Panc1 (cell line): ENCODE data around the gene MYRIP. TPM values are rescaled to one million over a fixed set of nuclear protein-coding genes. Genes with fewer than 3 reads are reported as not detected.

ENCODE experiments used
- ATAC-seq: fragments of 200-7000 bp; cut with Tn5 transposase; 2 replicates; pipeline ENCODE4 v1.9.1; 2020; ENCODE audit warnings: mild to moderate bottlenecking, moderate library complexity
- BruUV-seq: library from RNA; stranded (reverse); fragments of 400-500 nt; replicated peaks from 2 replicates; lab custom pipeline; 2021; lab: Mats Ljungman, UMichigan
- CTCF ChIA-PET: fragments of 300-600 bp; sonication (Branson Sonifier 250); formaldehyde crosslinking; loops from one replicate; lab custom pipeline; 2022; ENCODE audit warnings: antibody characterized with exemption; lab: Charles Lee
- POLR2A ChIA-PET: fragments of 300-600 bp; sonication (Branson Sonifier 250); formaldehyde crosslinking; loops from one replicate; lab custom pipeline; 2022; ENCODE audit warnings: antibody characterized with exemption; lab: Charles Lee
- DNase-seq: peaks from one replicate; pipeline ENCODE4 v3.0.0-alpha.2; 2010; ENCODE audit warnings: low read depth, low spot score
- H3K27ac ChIP-seq: 2 replicates; pipeline ENCODE4 v1.5.1; 2011; ENCODE audit warnings: mild to moderate bottlenecking, low read length, inconsistent platforms
- H3K27me3 ChIP-seq: fragments of 200-500 bp; sonication (Bioruptor generic); 2 replicates; pipeline ENCODE4 v1.6.0; 2014; ENCODE audit warnings: low read length, inconsistent platforms; ENCODE audit not compliant: control insufficient read depth, insufficient read depth
- H3K36me3 ChIP-seq: fragments of 200-500 bp; sonication (Bioruptor generic); 2 replicates; pipeline ENCODE4 v1.5.1; 2014; ENCODE audit warnings: inconsistent platforms, mild to moderate bottlenecking, low read length, moderate library complexity; ENCODE audit not compliant: control insufficient read depth, insufficient read depth
- H3K4me1 ChIP-seq: 2 replicates; pipeline ENCODE4 v1.5.1; 2011; ENCODE audit warnings: inconsistent platforms, mild to moderate bottlenecking, low read length, moderate library complexity; ENCODE audit not compliant: control insufficient read depth, insufficient read depth
- H3K4me3 ChIP-seq, 2 experiments: 2 replicates each; pipeline ENCODE4 v1.5.1; 2011 to 2012; ENCODE audit warnings: low read depth in 2 of 2, low read length in 2 of 2, mild to moderate bottlenecking in 2 of 2, inconsistent platforms in 1 of 2, moderate library complexity in 1 of 2
- H3K9me3 ChIP-seq: fragments of 200-500 bp; sonication (Bioruptor generic); 2 replicates; pipeline ENCODE4 v1.5.1; 2014; ENCODE audit warnings: low read depth, mild to moderate bottlenecking, inconsistent platforms, low read length, moderate library complexity; ENCODE audit not compliant: control insufficient read depth, insufficient read depth
- CTCF ChIP-seq: fragments of 450-650 bp; IDR thresholded peaks from 2 replicates; pipeline ENCODE4 v1.5.1; 2017; ENCODE audit warnings: mild to moderate bottlenecking
- POLR2AphosphoS5 ChIP-seq: IDR thresholded peaks from 2 replicates; pipeline ENCODE4 v1.6.1; 2012; ENCODE audit warnings: mild to moderate bottlenecking, low read depth, low read length, moderate library complexity
- REST ChIP-seq, 2 experiments: IDR thresholded peaks; 2 replicates each; pipeline ENCODE4 v1.6.1; 2011 to 2012; ENCODE audit warnings: low read depth in 2 of 2, control low read depth in 1 of 2, low read length in 1 of 2, mild to moderate bottlenecking in 1 of 2, moderate library complexity in 1 of 2; ENCODE audit not compliant: insufficient read depth in 1 of 2
- SIN3A ChIP-seq: IDR thresholded peaks from 2 replicates; pipeline ENCODE4 v1.6.1; 2012; ENCODE audit warnings: low read depth, mild to moderate bottlenecking, low read length, moderate library complexity, borderline replicate concordance; ENCODE audit not compliant: insufficient read depth
- TCF7L2 ChIP-seq: IDR thresholded peaks from 2 replicates; pipeline ENCODE4 v1.6.1; 2011; ENCODE audit warnings: mild to moderate bottlenecking, low read depth, low read length, inconsistent platforms
- in situ Hi-C: cut with HindIII; loops from 2 replicates; pipeline ENCODE4 v1.10.0; 2016; ENCODE audit warnings: low sequenced_read_pairs, low pct_unique_long_range_greater_than_20kb
- intact Hi-C: fragments of 100-400 bp; cut with micrococcal nuclease; formaldehyde crosslinking; loops from one replicate; pipeline ENCODE4 v1.10.0; 2022; ENCODE audit not compliant: unreplicated experiment
- total RNA-seq: library from RNA; stranded (reverse); gene quantifications from one replicate; pipeline ENCODE4 v1.2.1, GENCODE V29; 2021; ENCODE audit not compliant: unreplicated experiment

The MYRIP gene
- total RNA-seq, 1 experiment from 2014 or later: 0.59 TPM

- Histone ChIP-seq H3K4me1 (no peaks in the 10 kb centered on the region), H3K4me3 (no peak overlapping the region), H3K36me3 (no peaks in the 10 kb centered on the region), H3K9me3 (no peaks in the 10 kb centered on the region), H3K27ac (no peak overlapping the region), H3K27me3 (no peaks in the 10 kb centered on the region)
- ATAC-seq: no peak
- ChIA-PET CTCF (no interaction called here), POLR2A (no interaction called here)
- TF ChIP-seq TCF7L2 (no peak), SIN3A (no peak), REST (IDR thresholded peaks at IDR 0.05; ENCODE audit: insufficient read depth in 1 of 2, low read depth in 2 of 2, low read length in 1 of 2) (no peak), POLR2AphosphoS5 (no peak), CTCF (no peak)
- DNase-seq: no peak
- intact Hi-C loops (no loop called here), in situ Hi-C loops (no loop called here)
- no TSS peak for BruUV-seq
Observed at GRCh38 chr3:39978308-39978707, 168.9 kb downstream of the MYRIP start.

GRCh38 chr3:39980058-39980457 lies 170.6 kb downstream of the MYRIP start:
- H3K27ac ChIP-seq: no peak overlapping the region
- H3K4me3 ChIP-seq: no peak overlapping the region
- H3K36me3 ChIP-seq: no peaks in the 10 kb centered on the region
- BruUV-seq: no TSS peak
- no peaks in the 10 kb centered on the region for H3K9me3 ChIP-seq
- DNase-seq (no peak), ATAC-seq (no peak)
- no peaks in the 10 kb centered on the region for H3K4me1 ChIP-seq
- ChIA-PET POLR2A (no interaction called here), CTCF (no interaction called here)
- H3K27me3 ChIP-seq: no peaks in the 10 kb centered on the region
- in situ Hi-C loops (no loop called here), intact Hi-C loops (no loop called here)
- no peak for TF ChIP-seq REST (IDR thresholded peaks at IDR 0.05; ENCODE audit: insufficient read depth in 1 of 2, low read depth in 2 of 2, low read length in 1 of 2)
- TF ChIP-seq SIN3A: no peak
- no peak for TF ChIP-seq TCF7L2
- no peak for TF ChIP-seq CTCF
